Prostate gland (tissue), 2 donors: ENCODE measurements around the gene MGRN1.

Experiments used
- CTCF ChIP-seq, 4 experiments: fragments of 200-600 bp in 2 of 4; fragments of 450-650 bp in 2 of 4; sonication (generic) in 2 of 4; IDR thresholded peaks; 1 replicate in 3 of 4; 2 replicates in 1 of 4; pipeline ENCODE4 v1.5.1; 2016 to 2019; ENCODE audit warnings: antibody characterized with exemption in 4 of 4, mild to moderate bottlenecking in 2 of 4, moderate library complexity in 2 of 4
- POLR2A ChIP-seq: fragments of 450-650 bp; IDR thresholded peaks from one replicate; pipeline ENCODE4 v1.6.1; 2016; ENCODE audit warnings: antibody characterized with exemption, mild to moderate bottlenecking
- POLR2AphosphoS5 ChIP-seq: sonication (generic); formaldehyde crosslinking; IDR thresholded peaks from one replicate; pipeline ENCODE4 v1.6.1; 2017; ENCODE audit warnings: antibody characterized with exemption

GRCh38 chr16:4677390-4677789 is 52.8 kb downstream of the MGRN1 start:
- TF ChIP-seq CTCF (IDR thresholded peaks at IDR 0.05) (no peak), POLR2A (no peak), POLR2AphosphoS5 (no peak)
